DND-41 (cell line): Measurements from ENCODE around the gene SFMBT2.

Source experiments
- ATAC-seq: fragments of 200-7000 bp; cut with Tn5 transposase; 3 replicates; pipeline ENCODE4 v1.9.1; 2021; ENCODE audit warnings: low read depth; ENCODE audit not compliant: insufficient read depth
- DNase-seq: peaks from one replicate; pipeline ENCODE4 v3.0.0-alpha.2; 2020
- H2AFZ ChIP-seq: 2 replicates; pipeline ENCODE4 v1.6.0; 2012; ENCODE audit warnings: low read depth, low read length
- H3K27ac ChIP-seq: 2 replicates; pipeline ENCODE4 v1.5.1; 2012; ENCODE audit warnings: low read length, inconsistent platforms
- H3K27me3 ChIP-seq: fragments of 200-600 bp; sonication (generic); 2 replicates; pipeline ENCODE4 v1.6.0; 2012; ENCODE audit warnings: low read length, mild to moderate bottlenecking, inconsistent platforms; ENCODE audit not compliant: insufficient read depth, poor library complexity
- H3K36me3 ChIP-seq: 2 replicates; pipeline ENCODE4 v1.5.1; 2012; ENCODE audit warnings: low read length, inconsistent platforms; ENCODE audit not compliant: insufficient read depth
- H3K4me1 ChIP-seq: 2 replicates; pipeline ENCODE4 v1.5.1; 2012; ENCODE audit warnings: mild to moderate bottlenecking, low read length; ENCODE audit not compliant: insufficient read depth
- H3K4me2 ChIP-seq: 2 replicates; pipeline ENCODE4 v1.6.0; 2012; ENCODE audit warnings: mild to moderate bottlenecking, moderate library complexity, low read length, inconsistent platforms; ENCODE audit not compliant: insufficient read depth
- H3K4me3 ChIP-seq, 2 experiments: fragments of 200-600 bp in 1 of 2; shearing (Covaris generic) in 1 of 2; 2 replicates each; pipeline ENCODE4 v1.5.1; 2012 to 2016; ENCODE audit warnings: inconsistent platforms in 2 of 2, low read length in 2 of 2, mild to moderate bottlenecking in 2 of 2, low read depth in 1 of 2, moderate library complexity in 1 of 2
- H3K79me2 ChIP-seq: 2 replicates; pipeline ENCODE4 v1.6.0; 2012; ENCODE audit warnings: low read length, inconsistent platforms; ENCODE audit not compliant: insufficient read depth
- H3K9ac ChIP-seq: 2 replicates; pipeline ENCODE4 v1.6.0; 2012; ENCODE audit warnings: low read depth, mild to moderate bottlenecking, inconsistent platforms, low read length, moderate library complexity
- H3K9me3 ChIP-seq: 2 replicates; pipeline ENCODE4 v1.5.1; 2012; ENCODE audit warnings: low read length, moderate library complexity, mild to moderate bottlenecking, inconsistent platforms; ENCODE audit not compliant: insufficient read depth, severe bottlenecking
- H4K20me1 ChIP-seq: 2 replicates; pipeline ENCODE4 v1.6.0; 2012; ENCODE audit warnings: low read length; ENCODE audit not compliant: insufficient read depth
- CTCF ChIP-seq: IDR thresholded peaks from 2 replicates; pipeline ENCODE4 v1.5.1; 2012; ENCODE audit warnings: borderline replicate concordance, low read length, moderate library complexity, mild to moderate bottlenecking; ENCODE audit not compliant: poor library complexity, severe bottlenecking; ENCODE audit errors: extremely low read depth
- EZH2 ChIP-seq: IDR thresholded peaks from 3 replicates; pipeline ENCODE4 v1.6.1; 2012; ENCODE audit warnings: borderline replicate concordance, low read depth, mild to moderate bottlenecking, moderate library complexity, low read length, inconsistent platforms; ENCODE audit not compliant: severe bottlenecking

Gene SFMBT2

DNA sequence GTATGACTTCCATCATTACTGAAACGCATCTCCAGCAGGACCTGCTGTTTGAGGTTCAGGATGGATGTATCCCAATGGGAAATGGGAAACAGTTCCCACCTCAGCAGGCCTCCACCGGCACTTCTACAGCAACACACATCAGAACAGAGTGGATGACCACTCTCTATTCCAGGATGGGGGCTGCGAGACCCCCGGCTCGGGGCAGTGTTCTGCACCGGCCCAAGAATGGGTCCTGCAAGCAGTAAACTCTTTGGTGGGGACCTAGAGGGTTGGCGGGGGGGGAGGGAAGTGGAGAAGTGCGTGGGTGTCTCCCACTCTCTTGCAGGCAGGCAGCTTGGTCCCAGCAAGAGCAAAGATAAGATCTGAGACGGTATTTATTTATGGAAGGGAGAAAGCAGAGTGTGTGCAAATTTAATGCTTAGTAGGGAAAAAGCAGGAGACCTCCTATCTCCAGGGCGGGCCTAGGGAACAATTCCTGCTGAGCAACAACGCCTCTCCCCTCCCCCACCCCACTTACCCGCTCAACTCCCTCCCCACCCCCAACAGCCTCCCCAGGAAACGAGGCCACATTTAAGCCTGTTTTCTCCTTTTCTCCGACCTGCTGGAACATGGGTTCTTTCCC lies 4.0 kb downstream of the SFMBT2 start:
- peaks cover 35% of the 10 kb centered on the region for H3K36me3 ChIP-seq
- peaks cover 99% of the 10 kb centered on the region for H3K79me2 ChIP-seq
- peaks cover 41% of the 10 kb centered on the region for H3K4me1 ChIP-seq
- H2AFZ ChIP-seq, result no peak overlapping the region
- ATAC-seq, result no peak
- no peak for TF ChIP-seq EZH2
- TF ChIP-seq CTCF, result no peak
- H3K9me3 ChIP-seq, result no peaks in the 10 kb centered on the region
- DNase-seq, result peak; percentile 36
- H3K4me3 ChIP-seq, result peak overlapping the region in 1 of 2 experiments; percentile 77; a peak in 1 of 4 replicates
- H3K9ac ChIP-seq, result no peak overlapping the region; the same call in 1 of the 2 replicates
- 0 out of 2 replicates have a peak overlapping the region, but pooled peaks have one; percentile 12 for H3K27ac ChIP-seq
- H4K20me1 ChIP-seq, result peaks cover 70% of the 10 kb centered on the region
- no peaks in the 10 kb centered on the region for H3K27me3 ChIP-seq
- peak overlapping the region; percentile 70 for H3K4me2 ChIP-seq

DNA sequence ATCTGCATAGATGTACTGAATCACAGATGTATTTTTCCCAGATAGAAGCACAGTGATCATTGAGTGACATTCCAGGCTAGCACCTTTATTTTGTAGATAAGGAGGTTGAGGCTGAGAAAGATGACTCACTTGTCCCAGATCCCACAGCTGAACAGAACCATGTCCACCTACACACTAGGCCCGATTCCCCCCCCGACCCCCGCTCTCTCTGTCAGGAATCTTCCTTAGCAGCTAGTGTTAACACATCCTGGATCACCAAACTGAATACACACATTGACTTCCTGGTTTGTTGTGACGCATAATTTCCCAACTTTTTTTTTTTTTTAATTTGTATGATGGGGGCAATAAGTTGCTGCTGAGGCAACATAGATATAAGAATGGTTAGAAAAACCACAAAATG lies 5.2 kb downstream of the SFMBT2 start:
- Histone ChIP-seq H3K4me1 (peaks cover 34% of the 10 kb centered on the region), H3K9ac (no peak overlapping the region), H2AFZ (no peak overlapping the region), H3K9me3 (no peaks in the 10 kb centered on the region), H3K79me2 (peaks cover 100% of the 10 kb centered on the region), H3K4me2 (peak overlapping the region; percentile 41; the same call in 1 of the 2 replicates), H3K27ac (no peak overlapping the region; the same call in 1 of the 2 replicates), H3K4me3 (0 out of 4 replicates have a peak overlapping the region, but pooled peaks of 1 of the 2 experiments have one; percentile 4), H3K36me3 (peaks cover 42% of the 10 kb centered on the region), H4K20me1 (peaks cover 80% of the 10 kb centered on the region), H3K27me3 (no peaks in the 10 kb centered on the region)
- TF ChIP-seq EZH2, result no peak
- no peak for TF ChIP-seq CTCF
- DNase-seq (no peak), ATAC-seq (no peak)

DNA sequence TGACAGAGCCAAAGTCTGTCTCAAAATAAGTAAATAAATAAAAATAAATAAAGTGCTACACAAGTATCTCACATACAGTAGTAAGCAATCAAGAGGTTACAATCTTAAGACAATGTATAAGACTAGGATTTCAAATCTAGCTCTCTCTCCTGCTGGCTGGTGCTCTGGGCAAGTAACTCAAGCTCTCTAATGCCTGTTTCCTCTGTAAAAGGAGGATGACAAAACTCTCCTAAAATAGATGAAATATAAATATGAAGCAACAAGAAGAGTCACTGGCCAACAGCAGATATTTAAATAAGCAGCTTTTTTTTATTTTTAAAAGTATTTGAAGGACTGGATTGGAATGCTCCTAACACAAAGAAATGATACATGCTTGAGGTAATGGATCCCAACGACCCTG lies 7.2 kb downstream of the SFMBT2 start:
- Histone ChIP-seq H3K4me3 (no peak overlapping the region), H3K4me1 (peaks cover 37% of the 10 kb centered on the region), H3K27me3 (no peaks in the 10 kb centered on the region), H4K20me1 (peaks cover 89% of the 10 kb centered on the region), H3K9ac (no peak overlapping the region), H3K9me3 (no peaks in the 10 kb centered on the region), H3K36me3 (peaks cover 57% of the 10 kb centered on the region), H3K27ac (no peak overlapping the region), H3K79me2 (peaks cover 99% of the 10 kb centered on the region), H2AFZ (no peak overlapping the region), H3K4me2 (no peak overlapping the region; the same call in 1 of the 2 replicates)
- TF ChIP-seq EZH2, result no peak
- TF ChIP-seq CTCF, result no peak
- DNase-seq (no peak), ATAC-seq (no peak)
